ENCODE data around the gene IZUMO4. TPM values are rescaled to one million over a fixed set of nuclear protein-coding genes. Genes with fewer than 3 reads are reported as not detected.

IZUMO4 gene, protein sequence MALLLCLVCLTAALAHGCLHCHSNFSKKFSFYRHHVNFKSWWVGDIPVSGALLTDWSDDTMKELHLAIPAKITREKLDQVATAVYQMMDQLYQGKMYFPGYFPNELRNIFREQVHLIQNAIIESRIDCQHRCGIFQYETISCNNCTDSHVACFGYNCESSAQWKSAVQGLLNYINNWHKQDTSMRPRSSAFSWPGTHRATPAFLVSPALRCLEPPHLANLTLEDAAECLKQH
- total RNA-seq: 2.6 and 4.6 TPM in 2 replicates

DNA sequence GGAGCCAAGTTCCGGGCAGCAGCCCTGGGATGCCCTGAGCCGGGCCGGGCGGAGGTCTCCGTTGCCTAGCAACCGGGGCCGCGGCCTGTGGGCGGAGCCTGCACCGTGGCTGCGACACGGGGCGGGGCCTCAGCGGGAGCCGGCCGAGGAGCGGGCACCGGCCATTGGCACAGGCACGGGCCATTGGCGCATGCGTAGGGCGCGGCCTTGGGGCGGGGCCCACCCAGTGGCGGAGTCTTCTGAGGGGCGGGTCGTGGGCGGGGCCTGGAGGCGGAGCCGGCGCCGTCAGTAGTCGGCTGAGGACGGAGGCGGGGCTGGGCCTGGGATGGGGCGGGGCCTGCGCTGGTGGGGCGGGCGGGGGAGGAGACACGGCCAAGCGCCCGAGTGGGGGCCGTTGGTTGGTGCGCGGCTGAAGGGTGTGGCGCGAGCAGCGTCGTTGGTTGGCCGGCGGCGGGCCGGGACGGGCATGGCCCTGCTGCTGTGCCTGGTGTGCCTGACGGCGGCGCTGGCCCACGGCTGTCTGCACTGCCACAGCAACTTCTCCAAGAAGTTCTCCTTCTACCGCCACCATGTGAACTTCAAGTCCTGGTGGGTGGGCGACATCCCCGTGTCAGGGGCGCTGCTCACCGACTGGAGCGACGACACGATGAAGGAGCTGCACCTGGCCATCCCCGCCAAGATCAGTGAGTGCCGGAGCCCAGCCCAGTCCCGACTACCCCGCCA, at the start of gene IZUMO4:
IZUMO4 (plus strand) TSS at position 436 of the 723 bp plus-strand sequence; CDS start at position 467, 31 bp downstream.

DNA sequence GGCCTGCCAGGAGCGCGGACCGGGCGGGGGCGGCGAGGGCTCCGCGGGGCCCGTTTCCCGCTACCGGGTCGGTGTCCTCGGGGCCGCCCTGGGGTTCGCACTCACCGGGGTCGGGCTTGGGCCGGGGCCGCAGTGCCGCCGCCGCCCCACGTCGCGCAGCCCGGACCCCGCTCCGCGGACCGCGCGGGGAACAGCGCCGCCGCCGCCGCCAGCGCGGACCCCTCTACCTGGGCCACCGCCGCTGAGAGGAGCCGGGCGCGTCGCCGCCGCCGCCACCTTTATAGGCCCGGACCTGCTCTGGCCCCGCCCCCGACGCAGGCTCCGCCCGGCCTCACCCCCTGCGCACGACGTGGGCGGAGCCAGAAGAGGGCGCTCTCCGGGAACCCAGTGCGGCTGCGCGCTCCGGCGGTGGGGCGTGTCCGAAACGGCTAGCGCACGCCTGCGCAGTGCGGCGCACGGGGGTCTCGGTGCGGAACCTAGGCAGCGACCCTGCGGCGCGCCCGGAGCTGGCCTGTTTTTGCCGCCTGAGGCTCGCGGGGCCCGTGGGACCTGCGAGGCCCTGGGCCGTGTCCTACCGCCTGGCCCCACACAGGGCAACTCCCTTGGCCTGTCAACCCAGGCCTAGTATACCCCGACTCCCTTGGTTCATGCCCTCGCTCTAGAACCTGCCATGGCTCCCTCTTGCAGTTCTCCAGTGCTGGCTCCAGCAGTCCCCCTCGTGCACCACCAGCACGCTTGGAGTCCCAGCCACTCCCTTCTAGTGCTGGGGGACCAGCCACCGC, 45.5 kb upstream of the IZUMO4 start, which contains the start of gene MKNK2:
MKNK2 (minus strand) TSS at position 254 of the 782 bp plus-strand sequence. CDS start 393 bp downstream, outside the sequence.

DNA sequence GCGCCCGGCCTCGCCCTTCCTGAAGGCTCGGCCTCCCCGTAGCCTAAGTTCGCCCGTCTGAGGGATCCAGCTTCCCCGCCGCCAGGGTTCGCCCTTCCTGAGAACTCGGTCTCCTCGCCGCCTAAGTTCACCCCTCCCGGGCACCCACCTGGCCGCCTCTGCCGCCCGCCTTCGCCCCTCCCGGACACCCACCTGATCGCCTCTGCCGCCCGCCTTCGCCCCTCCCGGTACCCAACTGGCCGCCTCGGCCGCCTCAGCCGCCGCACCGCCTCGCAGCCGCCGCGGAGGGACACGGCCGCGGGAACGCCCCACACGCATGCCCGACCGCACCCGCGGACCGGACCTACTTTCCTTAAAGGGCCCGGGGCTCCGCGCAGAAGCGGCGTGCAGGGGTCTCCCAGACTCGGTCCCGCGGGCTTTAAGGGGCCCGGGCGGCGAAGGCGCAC, 658 bp upstream of the IZUMO4 start, which contains the start of gene MOB3A:
MOB3A (minus strand) TSS at position 293 of the 446 bp plus-strand sequence. CDS start 17,766 bp downstream, outside the sequence.

Other genes starting within 250 kb of the IZUMO4 start
- 9.9 and 13.9 TPM in 2 replicates for gene REXO1, start 248.4 kb upstream of the IZUMO4 start, total RNA-seq
- gene KLF16, start 233.3 kb upstream of the IZUMO4 start, total RNA-seq: 9.8 and 13.7 TPM in 2 replicates
- gene ABHD17A, start 211.4 kb upstream of the IZUMO4 start, total RNA-seq: 68.6 and 68.9 TPM in 2 replicates
- 0.64 and 2.9 TPM in 2 replicates for gene ADAT3, start 191.5 kb upstream of the IZUMO4 start, total RNA-seq
- 22.6 and 25.5 TPM in 2 replicates for gene SCAMP4, start 191.5 kb upstream of the IZUMO4 start, total RNA-seq
- 77.2 and 93.3 TPM in 2 replicates for gene CSNK1G2, start 155.7 kb upstream of the IZUMO4 start, total RNA-seq
- gene BTBD2, start 81.2 kb upstream of the IZUMO4 start, total RNA-seq: 48.4 and 54.5 TPM in 2 replicates
- 507 and 547 TPM in 2 replicates for gene MKNK2, start 45.7 kb upstream of the IZUMO4 start, total RNA-seq
- gene MOB3A, start 589 bp upstream of the IZUMO4 start, total RNA-seq: 37.3 and 39.3 TPM in 2 replicates
- 85.7 and 126 TPM in 2 replicates for gene AP3D1, start 54.7 kb downstream of the IZUMO4 start, total RNA-seq
- gene DOT1L, start 67.0 kb downstream of the IZUMO4 start, total RNA-seq: 4.8 and 9.4 TPM in 2 replicates
- 56.3 and 73.0 TPM in 2 replicates for gene PLEKHJ1, start 139.4 kb downstream of the IZUMO4 start, total RNA-seq
- 22.2 and 38.4 TPM in 2 replicates for gene SF3A2, start 139.9 kb downstream of the IZUMO4 start, total RNA-seq
- gene AMH, start 152.4 kb downstream of the IZUMO4 start, total RNA-seq: not detected in 2 replicates
- gene JSRP1, start 159.5 kb downstream of the IZUMO4 start, total RNA-seq: 0.72 TPM in 1 of 2 replicates, not detected in the other
- gene PEAK3, start 185.3 kb downstream of the IZUMO4 start, total RNA-seq: not detected in 2 replicates
- not detected in 2 replicates for gene LINGO3, start 211.2 kb downstream of the IZUMO4 start, total RNA-seq
- gene LSM7, start 231.7 kb downstream of the IZUMO4 start, total RNA-seq: 79.3 and 157 TPM in 2 replicates
- 12.4 and 15.7 TPM in 2 replicates for gene SPPL2B, start 231.8 kb downstream of the IZUMO4 start, total RNA-seq

All from tracheal epithelial cell (primary cell).